HUES6 (cell line): ENCODE measurements around the gene CCND1.

Source experiments
- H3K27ac ChIP-seq: 2 replicates; pipeline ENCODE4 v1.7.0; 2013; ENCODE audit warnings: low read depth, mild to moderate bottlenecking, low read length, inconsistent platforms
- H3K27me3 ChIP-seq: 2 replicates; pipeline ENCODE4 v1.6.1; 2013; ENCODE audit warnings: low read length; ENCODE audit not compliant: control insufficient read depth, insufficient read depth
- H3K36me3 ChIP-seq: 2 replicates; pipeline ENCODE4 v1.6.1; 2013; ENCODE audit warnings: low read length; ENCODE audit not compliant: control insufficient read depth, insufficient read depth
- H3K4me1 ChIP-seq: 2 replicates; pipeline ENCODE4 v1.6.1; 2013; ENCODE audit warnings: low read length; ENCODE audit not compliant: control insufficient read depth, insufficient read depth
- H3K4me3 ChIP-seq: 2 replicates; pipeline ENCODE4 v1.5.1; 2013; ENCODE audit warnings: low read depth, low read length
- H3K9ac ChIP-seq: one replicate; pipeline ENCODE4 v1.6.1; 2013; ENCODE audit warnings: mild to moderate bottlenecking, low read length
- H3K9me3 ChIP-seq: 2 replicates; pipeline ENCODE4 v1.6.1; 2013; ENCODE audit warnings: low read depth, low read length; ENCODE audit not compliant: control insufficient read depth, insufficient read depth

CCND1 gene

DNA sequence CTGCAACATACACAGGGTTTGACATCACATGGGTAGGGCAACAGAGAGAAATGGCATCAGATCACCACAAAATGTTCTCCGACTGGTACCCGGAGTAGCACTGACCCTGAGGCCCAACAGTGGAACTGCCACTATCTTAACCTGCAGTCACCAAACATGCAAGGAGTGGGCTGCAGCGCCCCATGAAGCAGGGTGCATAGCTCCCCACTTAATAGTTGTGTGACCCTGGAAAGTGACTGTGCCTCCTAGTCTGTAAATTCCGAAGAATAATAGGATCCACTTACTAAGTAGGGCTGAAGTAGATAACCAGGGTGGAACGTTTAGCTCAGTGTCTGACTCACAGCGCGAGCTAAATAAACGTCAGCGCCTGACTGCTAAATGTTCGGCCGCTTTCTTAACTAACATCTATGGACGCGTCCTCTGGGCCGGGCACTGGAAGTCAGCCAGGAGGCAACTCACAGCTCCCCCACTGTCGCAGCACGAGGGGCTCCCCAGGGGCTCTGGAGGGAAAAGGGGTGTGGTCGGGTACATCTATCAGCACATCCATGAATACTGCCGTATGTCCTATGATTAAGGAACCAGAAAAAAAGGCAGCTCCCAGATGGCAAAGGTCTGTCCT, 33.4 kb downstream of the CCND1 start:
- Histone ChIP-seq H3K4me1 (peaks cover 10% of the 10 kb centered on the region), H3K9ac (peak overlapping the region; percentile 91), H3K9me3 (no peaks in the 10 kb centered on the region), H3K4me3 (peak overlapping the region; percentile 97), H3K36me3 (peaks cover 27% of the 10 kb centered on the region), H3K27ac (peak overlapping the region; percentile 82; the same call in 1 of the 2 replicates), H3K27me3 (no peaks in the 10 kb centered on the region)

DNA sequence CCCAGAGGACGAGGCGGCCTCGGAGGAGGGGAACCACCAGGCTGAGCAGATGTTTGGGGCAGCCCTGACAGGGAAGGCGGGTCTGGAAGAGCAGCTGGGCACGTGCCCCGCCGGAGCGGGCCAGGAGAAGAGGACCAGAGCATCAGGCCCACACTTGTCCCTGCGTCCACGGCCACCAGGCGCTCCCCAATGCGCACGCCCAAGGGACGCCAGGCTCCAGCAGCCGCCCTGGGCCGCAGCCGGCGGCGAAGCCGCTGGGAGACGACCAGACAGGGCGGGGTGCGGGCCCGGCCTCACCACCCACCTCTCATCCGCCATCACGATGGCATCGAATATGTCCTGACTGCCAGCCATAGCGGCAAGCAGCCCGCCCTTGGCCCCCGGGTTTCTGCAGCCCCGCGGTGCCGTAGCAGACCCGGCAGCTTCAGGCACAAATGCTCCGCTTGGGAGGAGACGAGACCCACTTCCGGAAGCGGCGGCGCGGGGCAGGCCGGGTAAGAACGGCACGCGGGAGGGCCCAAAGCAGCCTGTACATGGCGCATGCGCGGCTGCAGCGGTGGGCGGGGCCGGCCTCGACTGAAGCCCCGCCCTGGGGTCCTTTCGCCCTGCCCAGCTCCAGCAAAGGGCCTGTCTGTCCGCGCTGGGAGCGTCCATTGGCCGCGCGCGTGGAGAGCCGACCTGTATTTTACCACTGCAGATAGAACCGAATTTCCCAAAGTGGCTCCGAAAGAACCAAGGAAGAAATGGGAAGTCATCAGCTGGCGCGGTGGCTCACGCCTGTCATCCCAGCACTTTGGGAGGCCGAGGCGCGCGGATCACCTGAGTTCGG, 34.1 kb downstream of the CCND1 start, which contains the start of gene LTO1:
TSS of gene LTO1 (minus strand) at position 468 of the 829 bp plus-strand sequence. CDS start at position 354, 114 bp downstream.
- Histone ChIP-seq H3K36me3 (peaks cover 23% of the 10 kb centered on the region), H3K9ac (peak within 1 kb of the TSS; percentile 91), H3K27me3 (no peaks in the 10 kb centered on the region), H3K4me1 (peaks cover 8% of the 10 kb centered on the region), H3K9me3 (no peaks in the 10 kb centered on the region), H3K27ac (peak within 1 kb of the TSS; percentile 82; the same call in 1 of the 2 replicates), H3K4me3 (peak within 1 kb of the TSS; percentile 97)

DNA sequence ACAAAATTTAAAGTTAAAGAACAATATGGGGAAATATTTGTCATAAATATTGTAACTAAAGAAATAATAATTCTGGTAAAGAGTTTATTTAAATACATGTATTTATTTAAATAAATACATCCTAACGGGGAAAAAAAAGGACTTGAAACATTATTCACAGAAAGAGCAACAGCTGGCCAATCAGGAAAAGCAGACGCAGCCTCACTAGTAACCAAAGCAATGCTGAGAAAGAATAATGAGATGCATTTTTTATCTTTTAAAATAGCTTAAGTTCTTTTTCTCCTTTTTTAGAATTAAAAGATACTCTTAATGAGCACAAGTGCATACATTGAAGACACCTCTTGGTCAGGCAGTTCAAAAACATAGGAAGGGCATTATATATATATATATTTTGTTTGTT, 36.8 kb downstream of the CCND1 start:
- H3K9ac ChIP-seq: no peak overlapping the region
- no peak overlapping the region for H3K4me3 ChIP-seq
- no peak overlapping the region for H3K27ac ChIP-seq
- no peaks in the 10 kb centered on the region for H3K9me3 ChIP-seq
- no peaks in the 10 kb centered on the region for H3K27me3 ChIP-seq
- H3K4me1 ChIP-seq: peaks cover 5% of the 10 kb centered on the region
- peaks cover 6% of the 10 kb centered on the region for H3K36me3 ChIP-seq

DNA sequence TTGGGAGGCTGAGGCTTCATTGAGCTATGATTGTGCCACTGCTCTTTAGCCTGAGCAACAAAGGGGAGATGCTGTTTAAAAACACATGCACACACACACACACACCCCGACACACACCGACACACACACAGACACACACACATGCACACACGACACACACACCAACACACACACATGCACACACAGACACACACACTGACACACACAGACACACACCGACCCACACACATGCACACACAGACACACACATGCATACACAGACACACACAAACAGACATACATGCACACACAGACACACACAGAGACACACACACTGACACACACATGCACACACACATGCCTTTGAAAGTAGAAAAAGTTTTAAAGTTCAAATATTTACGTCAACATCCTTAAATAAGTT, 39.7 kb downstream of the CCND1 start:
- Histone ChIP-seq H3K27me3 (peaks cover 12% of the 10 kb centered on the region), H3K36me3 (no peaks in the 10 kb centered on the region), H3K4me3 (no peak overlapping the region), H3K4me1 (no peaks in the 10 kb centered on the region), H3K27ac (no peak overlapping the region), H3K9ac (no peak overlapping the region), H3K9me3 (no peaks in the 10 kb centered on the region)

DNA sequence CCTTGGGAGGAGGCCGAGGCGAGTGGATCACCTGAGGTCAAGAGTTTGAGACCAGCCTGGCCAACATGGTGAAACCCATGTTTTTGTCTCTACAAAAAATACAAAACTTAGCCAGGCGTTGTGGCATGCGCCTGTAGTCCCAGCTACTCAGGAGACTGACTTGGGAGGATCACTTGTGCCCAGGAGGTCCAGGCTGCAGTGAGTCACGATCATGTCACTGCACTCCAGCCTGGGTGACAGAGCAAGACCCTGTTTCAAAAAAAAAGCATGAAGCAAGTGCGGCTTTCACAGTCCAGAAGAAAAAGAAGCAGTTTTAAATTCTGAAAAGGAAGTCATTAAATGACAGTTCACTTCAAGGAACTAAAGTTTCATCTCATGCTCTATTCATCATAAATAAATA, 41.3 kb downstream of the CCND1 start:
- no peak overlapping the region for H3K4me3 ChIP-seq
- no peaks in the 10 kb centered on the region for H3K9me3 ChIP-seq
- H3K27ac ChIP-seq: no peak overlapping the region
- no peaks in the 10 kb centered on the region for H3K4me1 ChIP-seq
- H3K27me3 ChIP-seq: peaks cover 13% of the 10 kb centered on the region
- no peaks in the 10 kb centered on the region for H3K36me3 ChIP-seq
- no peak overlapping the region for H3K9ac ChIP-seq

DNA sequence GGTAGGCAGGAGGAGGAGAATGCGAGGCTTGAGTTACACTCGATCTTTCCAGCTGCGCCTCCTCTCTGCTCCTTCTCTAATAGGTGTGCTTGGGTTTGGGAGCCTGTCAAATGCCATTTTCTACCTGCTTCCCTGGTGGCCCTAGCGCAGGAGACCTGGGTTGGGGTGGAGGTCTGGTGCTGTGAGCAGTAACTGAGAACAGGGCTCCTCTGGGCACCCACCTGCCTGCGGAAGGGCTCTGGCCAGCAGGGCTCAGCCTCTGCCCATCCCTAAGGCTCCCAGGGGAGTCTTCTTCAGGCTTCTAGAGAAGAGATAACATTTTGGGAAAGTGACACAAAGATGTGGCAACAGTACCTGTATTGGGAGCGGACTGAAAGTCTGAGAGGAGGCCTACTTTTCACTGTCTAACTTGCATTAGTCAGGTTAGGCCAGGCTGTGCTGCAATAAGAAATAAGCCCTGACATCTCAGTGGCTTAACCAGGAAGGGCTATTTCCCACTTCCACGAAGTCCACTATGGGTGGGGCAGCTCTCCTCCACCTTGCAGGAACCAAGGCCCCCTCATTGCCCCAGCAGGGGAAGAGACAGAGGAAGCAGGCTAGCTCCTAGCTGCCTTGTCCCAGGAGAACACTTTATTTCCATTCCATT, 41.8 kb downstream of the CCND1 start:
- H3K9ac ChIP-seq: no peak overlapping the region
- H3K4me3 ChIP-seq: no peak overlapping the region
- H3K9me3 ChIP-seq: no peaks in the 10 kb centered on the region
- H3K27me3 ChIP-seq: peaks cover 13% of the 10 kb centered on the region
- H3K4me1 ChIP-seq: no peaks in the 10 kb centered on the region
- H3K36me3 ChIP-seq: no peaks in the 10 kb centered on the region
- no peak overlapping the region for H3K27ac ChIP-seq

DNA sequence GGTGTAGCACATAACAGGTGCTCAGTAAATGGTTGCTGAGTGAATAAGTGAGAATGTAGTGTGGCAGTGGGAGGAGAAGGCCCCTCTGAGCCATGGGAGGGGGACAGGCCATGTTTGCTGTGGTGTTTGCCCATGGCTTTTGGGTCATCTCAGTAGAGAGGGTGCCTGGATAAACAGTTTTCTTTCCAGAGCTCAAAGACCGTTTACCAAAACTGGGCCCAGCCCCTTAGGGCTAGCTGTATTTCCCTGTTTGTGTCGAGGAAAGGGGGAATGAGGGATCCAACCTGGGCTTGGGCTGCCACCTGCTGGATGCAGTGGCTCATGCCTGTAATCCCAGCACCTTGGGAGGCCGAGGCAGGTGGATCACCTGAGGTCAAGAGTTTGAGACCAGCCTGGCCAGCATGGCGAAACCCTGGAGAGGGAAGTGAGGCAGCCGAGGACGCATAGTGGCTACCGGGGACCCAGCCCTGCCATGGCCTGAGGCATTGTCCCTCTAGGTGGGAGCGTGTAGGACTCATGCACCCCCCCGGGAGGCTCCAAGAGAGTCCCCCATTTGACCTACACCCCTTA, 42.9 kb downstream of the CCND1 start:
- Histone ChIP-seq H3K27me3 (peaks cover 13% of the 10 kb centered on the region), H3K9ac (no peak overlapping the region), H3K4me3 (no peak overlapping the region), H3K36me3 (no peaks in the 10 kb centered on the region), H3K27ac (no peak overlapping the region), H3K4me1 (no peaks in the 10 kb centered on the region), H3K9me3 (peaks cover 2% of the 10 kb centered on the region; the same call in 1 of the 2 replicates)

DNA sequence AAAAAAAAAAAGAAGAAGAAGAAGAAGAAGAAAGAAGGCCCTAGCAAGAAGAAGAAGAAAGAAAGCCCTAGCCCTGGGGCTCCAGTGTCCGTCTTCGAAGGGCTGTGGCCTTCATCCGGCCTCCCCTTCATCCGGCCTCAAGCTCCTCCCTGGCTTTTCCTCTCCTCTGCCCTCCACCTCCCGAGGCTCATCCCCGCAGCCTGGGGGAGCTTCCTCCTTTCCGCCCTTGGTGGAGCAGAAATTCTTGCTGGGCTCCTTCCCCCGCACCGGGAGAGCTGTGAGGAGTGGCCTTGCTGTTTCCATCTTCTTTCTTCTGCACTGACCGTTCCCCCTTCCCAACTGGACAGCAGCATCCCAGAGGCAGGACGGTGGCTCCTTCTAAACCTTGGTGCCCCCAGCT, 43.7 kb downstream of the CCND1 start:
- no peak overlapping the region for H3K27ac ChIP-seq
- peaks cover 13% of the 10 kb centered on the region for H3K27me3 ChIP-seq
- H3K4me1 ChIP-seq: no peaks in the 10 kb centered on the region

DNA sequence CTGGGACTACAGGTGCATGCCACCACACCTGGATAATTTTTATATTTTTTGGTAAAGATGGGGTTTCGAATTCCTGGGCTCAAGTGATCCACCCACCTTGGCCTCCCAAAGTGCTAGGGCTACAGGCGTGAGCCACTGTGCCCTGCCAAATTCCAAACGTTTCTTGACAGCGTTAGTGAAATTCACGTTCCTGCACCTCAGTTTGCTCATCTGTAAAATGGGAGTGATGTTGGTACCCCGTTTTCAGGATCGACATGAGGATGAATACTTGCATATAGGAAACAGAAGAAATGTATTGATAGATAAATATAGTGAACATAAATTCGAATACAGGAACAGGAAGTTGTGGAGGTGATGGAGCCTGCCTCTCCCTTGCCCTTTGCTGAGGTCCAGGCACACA, 44.4 kb downstream of the CCND1 start:
- peaks cover 13% of the 10 kb centered on the region for H3K27me3 ChIP-seq
- peak overlapping the region; percentile 47 for H3K4me3 ChIP-seq
- H3K27ac ChIP-seq: no peak overlapping the region
- no peak overlapping the region for H3K9ac ChIP-seq
- peaks cover 2% of the 10 kb centered on the region; the same call in 1 of the 2 replicates for H3K9me3 ChIP-seq
- no peaks in the 10 kb centered on the region for H3K4me1 ChIP-seq
- no peaks in the 10 kb centered on the region for H3K36me3 ChIP-seq

More for the DNA sequence above, 43.7 kb downstream of the CCND1 start:
- H3K36me3 ChIP-seq: no peaks in the 10 kb centered on the region
- no peak overlapping the region for H3K4me3 ChIP-seq
- H3K9ac ChIP-seq: no peak overlapping the region
- H3K9me3 ChIP-seq: peaks cover 2% of the 10 kb centered on the region; the same call in 1 of the 2 replicates

DNA sequence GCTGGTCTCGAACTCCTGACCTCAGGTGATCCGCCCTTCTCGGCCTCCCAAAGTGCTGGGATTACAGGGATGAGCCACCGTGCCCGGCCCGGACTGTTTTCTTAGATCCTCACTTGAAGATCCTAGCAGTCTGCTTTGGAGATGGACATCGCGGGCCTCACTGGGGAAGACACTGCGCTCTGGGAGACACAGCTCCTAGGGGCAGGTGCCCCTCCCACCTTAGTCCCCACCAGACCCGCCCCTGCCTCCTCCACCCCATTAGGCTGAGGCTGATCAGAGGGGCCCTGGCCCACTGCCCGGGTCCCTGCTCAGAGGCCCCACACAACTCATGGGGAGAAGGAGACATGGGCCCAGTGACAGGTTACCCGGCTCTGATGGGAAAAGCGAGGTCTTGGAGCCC, 45.5 kb downstream of the CCND1 start:
- no peak overlapping the region for H3K27ac ChIP-seq
- peaks cover 2% of the 10 kb centered on the region; the same call in 1 of the 2 replicates for H3K9me3 ChIP-seq
- H3K4me1 ChIP-seq: no peaks in the 10 kb centered on the region
- H3K4me3 ChIP-seq: no peak overlapping the region
- H3K36me3 ChIP-seq: no peaks in the 10 kb centered on the region
- no peak overlapping the region for H3K9ac ChIP-seq
- peaks cover 13% of the 10 kb centered on the region for H3K27me3 ChIP-seq
